HG03135 (cell line): ENCODE measurements around the gene HEG1.

ENCODE experiments used
- ATAC-seq: cut with Tn5 transposase; IDR thresholded peaks from one replicate; pipeline ENCODE4 v1.9.1; 2021; ENCODE audit warnings: mild to moderate bottlenecking, moderate library complexity; ENCODE audit not compliant: unreplicated experiment

HEG1 gene

GRCh38 chr3:125072749-125073389, 17.1 kb upstream of the HEG1 start:
- ATAC-seq: no peak

- no peak for ATAC-seq
Observed at GRCh38 chr3:125072301-125072700, 16.5 kb upstream of the HEG1 start.

GRCh38 chr3:125069968-125070745, 14.4 kb upstream of the HEG1 start:
- ATAC-seq: no peak

- ATAC-seq: no peak
Observed at GRCh38 chr3:125069452-125069851, 13.7 kb upstream of the HEG1 start.

- no peak for ATAC-seq
Observed at GRCh38 chr3:125068265-125068664, 12.5 kb upstream of the HEG1 start.

GRCh38 chr3:125067225-125067624, 11.4 kb upstream of the HEG1 start:
- ATAC-seq: no peak

- ATAC-seq: no peak
Observed at GRCh38 chr3:125062904-125063618, 7.3 kb upstream of the HEG1 start.

GRCh38 chr3:125061646-125062045, 5.8 kb upstream of the HEG1 start:
- ATAC-seq: no peak

GRCh38 chr3:125061170-125061569, 5.4 kb upstream of the HEG1 start:
- ATAC-seq: no peak

GRCh38 chr3:125059488-125060245, 3.9 kb upstream of the HEG1 start:
- ATAC-seq: no peak

GRCh38 chr3:125058959-125059358, 3.2 kb upstream of the HEG1 start:
- no peak for ATAC-seq

- ATAC-seq: no peak
Observed at GRCh38 chr3:125058529-125058928, 2.7 kb upstream of the HEG1 start.

- no peak for ATAC-seq
Observed at GRCh38 chr3:125057186-125057850, 1.5 kb upstream of the HEG1 start.

- ATAC-seq: peak; percentile 22
Observed at GRCh38 chr3:125055331-125055912, 375 bp downstream of the HEG1 start.

- ATAC-seq: no peak
Observed at GRCh38 chr3:125054449-125055329, 1.1 kb downstream of the HEG1 start.

- ATAC-seq: no peak
Observed at GRCh38 chr3:125054062-125054448, 1.7 kb downstream of the HEG1 start.

- ATAC-seq: no peak
Observed at GRCh38 chr3:125053304-125053699, 2.5 kb downstream of the HEG1 start.

GRCh38 chr3:125052624-125053303, 3.0 kb downstream of the HEG1 start:
- ATAC-seq: no peak
